Body of pancreas (tissue), 4 donors: Measurements from ENCODE around the gene SDC3. TPM values are rescaled to one million over a fixed set of nuclear protein-coding genes. Genes with fewer than 3 reads are reported as not detected.

Experiments used
- ATAC-seq: fragments of 150-250 bp; one replicate; pipeline ENCODE4 v1.9.1; 2016
- DNase-seq, 4 donors: peaks; one replicate each; pipeline ENCODE4 v3.0.0-alpha.2; 2019
- H3K27ac ChIP-seq, 4 donors: fragments of 200-600 bp; sonication (generic); 1 replicate in 3 of 4; 2 replicates in 1 of 4; pipeline versions ENCODE4 v1.5.1 to v1.6.1; 2016 to 2019; ENCODE audit warnings: mild to moderate bottlenecking in 1 of 4, mixed read lengths in 1 of 4, moderate library complexity in 1 of 4
- H3K27me3 ChIP-seq, 2 donors: fragments of 200-600 bp; sonication (generic); one replicate each; pipeline ENCODE4 v1.6.0; 2016; ENCODE audit warnings: mild to moderate bottlenecking in 1 of 2
- H3K36me3 ChIP-seq, 2 donors: fragments of 200-600 bp; sonication (generic); replicated peaks in 1 of 2; 2 replicates each; pipeline ENCODE4 v1.5.1; 2016; ENCODE audit warnings: low read depth in 2 of 2; ENCODE audit not compliant: insufficient read depth in 1 of 2
- H3K4me1 ChIP-seq: fragments of 200-600 bp; sonication (generic); one replicate; pipeline ENCODE4 v1.6.0; 2016
- H3K4me3 ChIP-seq, 2 donors: fragments of 200-600 bp; sonication (generic); 1 replicate in 1 of 2; 2 replicates in 1 of 2; pipeline ENCODE4 v1.5.1; 2016 to 2019
- H3K9me3 ChIP-seq, 3 donors: fragments of 200-600 bp; sonication (generic); 1 replicate in 2 of 3; 2 replicates in 1 of 3; pipeline ENCODE4 v1.5.1; 2016
- CTCF ChIP-seq, 7 experiments: fragments of 450-650 bp in 4 of 7; fragments of 200-600 bp in 3 of 7; sonication (generic) in 3 of 7; IDR thresholded peaks; one replicate each; pipeline ENCODE4 v1.5.1; 2016 to 2019; ENCODE audit warnings: antibody characterized with exemption in 7 of 7
- POLR2A ChIP-seq, 3 donors: fragments of 450-650 bp; IDR thresholded peaks; one replicate each; pipeline ENCODE4 v1.6.1; 2016; ENCODE audit warnings: antibody characterized with exemption in 3 of 3, mild to moderate bottlenecking in 2 of 3
- WGBS, 2 donors: methylation state at CpG; one replicate each; pipeline ENCODE4 v1.1.5; 2017; 5-methylcytosine and 5-hydroxymethylcytosine counted together
- intact Hi-C: fragments of 100-400 bp; cut with DNase I; formaldehyde crosslinking; loops from one replicate; pipeline ENCODE4 v1.15.1; 2023
- total RNA-seq, 2 donors: library from RNA; depleted of rRNA; stranded (reverse); fragments of >200 nt; gene quantifications; one replicate each; pipeline ENCODE4 v1.1.0, GENCODE V29; 2016

The SDC3 gene, protein sequence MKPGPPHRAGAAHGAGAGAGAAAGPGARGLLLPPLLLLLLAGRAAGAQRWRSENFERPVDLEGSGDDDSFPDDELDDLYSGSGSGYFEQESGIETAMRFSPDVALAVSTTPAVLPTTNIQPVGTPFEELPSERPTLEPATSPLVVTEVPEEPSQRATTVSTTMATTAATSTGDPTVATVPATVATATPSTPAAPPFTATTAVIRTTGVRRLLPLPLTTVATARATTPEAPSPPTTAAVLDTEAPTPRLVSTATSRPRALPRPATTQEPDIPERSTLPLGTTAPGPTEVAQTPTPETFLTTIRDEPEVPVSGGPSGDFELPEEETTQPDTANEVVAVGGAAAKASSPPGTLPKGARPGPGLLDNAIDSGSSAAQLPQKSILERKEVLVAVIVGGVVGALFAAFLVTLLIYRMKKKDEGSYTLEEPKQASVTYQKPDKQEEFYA
- 10 to 100 TPM in 1 of 2 donors, 1 to 10 TPM in 1; 7.8 to 19.1 TPM for total RNA-seq

DNA sequence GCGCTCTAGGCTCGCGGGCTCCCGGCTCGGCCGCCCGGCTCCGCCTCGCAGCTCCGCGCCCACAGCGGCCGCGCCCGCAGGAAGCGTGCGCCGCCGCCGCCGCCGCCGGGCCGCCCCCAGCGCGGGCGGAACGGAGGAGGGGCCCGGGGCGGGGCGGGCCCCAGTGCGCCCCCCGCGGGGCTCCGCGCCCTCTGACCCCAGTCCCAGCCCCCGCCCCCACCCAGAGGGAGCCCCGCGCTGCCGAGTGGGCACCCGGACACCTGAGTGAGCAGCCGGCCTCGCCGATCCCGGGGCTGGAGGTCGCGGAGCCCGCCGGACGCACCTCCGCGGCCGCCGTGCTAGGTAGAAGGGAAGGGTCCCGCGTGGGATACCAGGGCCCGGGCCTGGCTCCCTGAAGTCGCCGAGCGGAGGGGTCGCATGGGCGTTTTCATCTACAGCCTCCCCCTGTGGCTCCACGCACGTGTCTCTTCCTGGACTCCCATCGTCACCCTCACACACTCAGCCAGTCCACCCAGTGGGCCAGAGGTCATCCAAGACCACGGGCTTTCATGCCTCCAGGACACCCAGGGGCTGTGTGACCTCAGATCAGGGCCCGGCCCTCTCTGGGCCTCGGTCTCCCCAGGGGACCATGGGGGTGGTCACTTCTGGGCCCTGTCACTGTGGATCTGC is at the start of gene SDC3:
Gene SDC3, minus strand, starts transcription at position 63 of the 669 bp plus-strand sequence. CDS start 172 bp downstream, outside the sequence.
- intact Hi-C loops = no loop called here
- H3K9me3 ChIP-seq = no peaks in the 10 kb centered on the region
- H3K36me3 ChIP-seq = no peaks in the 10 kb centered on the region
- TF ChIP-seq CTCF (IDR thresholded peaks at IDR 0.05) (no peak), POLR2A (IDR thresholded peaks at IDR 0.05) (no peak)
- peak; percentile 67 for ATAC-seq
- H3K4me1 ChIP-seq = peaks cover 15% of the 10 kb centered on the region
- 2 to 15% methylated on average over 7 to 38 of the region's 68 CpGs for WGBS, 2 donors
- peak within 1 kb of the TSS in 1 of 2 donors; percentile 6 for H3K4me3 ChIP-seq
- H3K27ac ChIP-seq = peak within 1 kb of the TSS in 1 of 4 donors; percentile 52
- no peaks in the 10 kb centered on the region for H3K27me3 ChIP-seq
- DNase-seq = peak in 2 of 4 donors; percentile 37 to 40

- no peaks in the 10 kb centered on the region for H3K27me3 ChIP-seq
- ATAC-seq (no peak), DNase-seq (no peak)
- H3K9me3 ChIP-seq = no peaks in the 10 kb centered on the region
- peaks cover 13 to 17% of the 10 kb centered on the region in 2 donors for H3K36me3 ChIP-seq
- no peak overlapping the region for H3K27ac ChIP-seq
- H3K4me3 ChIP-seq = no peak overlapping the region
- 71 to 76% methylated on average over 4 of the region's 4 CpGs for WGBS, 2 donors
- TF ChIP-seq CTCF (IDR thresholded peaks at IDR 0.05) (no peak), POLR2A (IDR thresholded peaks at IDR 0.05) (no peak)
- H3K4me1 ChIP-seq = no peaks in the 10 kb centered on the region
- intact Hi-C loops = no loop called here
Observed at GRCh38 chr1:30957560-30958222, 49.1 kb upstream of the SDC3 start.

DNA sequence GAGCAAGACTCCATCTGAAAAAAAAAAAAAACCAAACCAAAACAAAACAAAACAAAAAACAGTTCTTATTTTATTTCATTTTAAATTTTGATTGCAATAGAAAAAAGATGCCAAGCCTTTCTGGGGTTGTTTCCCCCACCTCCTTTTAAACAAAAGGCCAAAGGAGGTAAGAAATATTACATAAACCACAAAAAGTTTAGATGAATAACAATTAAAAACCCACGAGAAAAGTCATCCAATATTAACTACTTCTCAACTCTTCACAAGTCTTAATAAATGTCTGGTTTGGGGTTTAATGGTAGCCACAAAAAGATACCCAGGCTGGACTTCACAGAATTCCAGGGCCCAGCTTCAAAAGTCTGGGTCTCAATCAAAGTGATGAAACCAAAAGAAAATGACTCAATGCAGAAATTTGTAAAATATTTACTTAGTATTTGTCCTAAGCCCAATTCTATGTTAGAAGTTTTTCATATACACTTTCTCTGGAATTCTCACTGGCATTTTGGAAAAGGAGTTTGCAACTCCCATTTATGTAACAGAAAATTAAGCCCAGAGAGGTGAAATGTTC is 47.0 kb upstream of the SDC3 start:
- TF ChIP-seq POLR2A (IDR thresholded peaks at IDR 0.05) (no peak), CTCF (IDR thresholded peaks at IDR 0.05) (no peak)
- DNase-seq (no peak), ATAC-seq (no peak)
- 24 to 41% methylated on average over 1 of the region's 1 CpG for WGBS, 2 donors
- intact Hi-C loops = no loop called here
- Histone ChIP-seq H3K36me3 (peaks cover 17 to 23% of the 10 kb centered on the region in 2 donors), H3K9me3 (no peaks in the 10 kb centered on the region), H3K4me1 (no peaks in the 10 kb centered on the region), H3K27me3 (no peaks in the 10 kb centered on the region), H3K27ac (no peak overlapping the region), H3K4me3 (no peak overlapping the region)

- Histone ChIP-seq H3K4me1 (no peaks in the 10 kb centered on the region), H3K27ac (no peak overlapping the region), H3K9me3 (no peaks in the 10 kb centered on the region), H3K27me3 (no peaks in the 10 kb centered on the region), H3K4me3 (no peak overlapping the region), H3K36me3 (peaks cover 17 to 26% of the 10 kb centered on the region in 2 donors)
- DNase-seq = no peak
- intact Hi-C loops = no loop called here
- no peak for ATAC-seq
- 92 to 93% methylated on average over 11 of the region's 11 CpGs for WGBS, 2 donors
- no peak for TF ChIP-seq CTCF (IDR thresholded peaks at IDR 0.05)
- TF ChIP-seq POLR2A (IDR thresholded peaks at IDR 0.05) = no peak
Observed at GRCh38 chr1:30953685-30954084, 45.1 kb upstream of the SDC3 start.
